ENCODE measurements around the gene MEGF11. TPM values are rescaled to one million over a fixed set of nuclear protein-coding genes. Genes with fewer than 3 reads are reported as not detected.

Gene MEGF11
- total RNA-seq, 1 experiment from 2014 or later: not detected

GRCh38 chr15:66070220-66070934, 183.2 kb downstream of the MEGF11 start:
- Histone ChIP-seq H3K27ac (ENCODE audit: low read length) (no peak overlapping the region), H3K79me2 (ENCODE audit: low read length) (no peaks in the 10 kb centered on the region), H3K36me3 (ENCODE audit: insufficient read depth, low read length) (no peaks in the 10 kb centered on the region), H3K9me2 (replicated peaks; ENCODE audit: insufficient read depth, low read length) (no peaks in the 10 kb centered on the region), H3K9ac (ENCODE audit: low read length) (no peak overlapping the region), H3K4me1 (ENCODE audit: low read length) (peaks cover 33% of the 10 kb centered on the region), H3K9me3 (ENCODE audit: low read length) (no peaks in the 10 kb centered on the region), H3K4me2 (ENCODE audit: low read depth, low read length, poor library complexity, severe bottlenecking) (no peak overlapping the region), H3K4me3 (ENCODE audit: low read length) (no peak overlapping the region), H4K20me1 (ENCODE audit: insufficient read depth, low read depth, low read length) (no peaks in the 10 kb centered on the region), H2AFZ (ENCODE audit: low read length) (no peak overlapping the region), H3K27me3 (ENCODE audit: low read length) (no peaks in the 10 kb centered on the region)
- DNase-seq: no peak

GRCh38 chr15:66069751-66070150, 183.8 kb downstream of the MEGF11 start:
- no peak overlapping the region for H3K4me2 ChIP-seq (ENCODE audit: low read depth, low read length, poor library complexity, severe bottlenecking)
- DNase-seq: no peak
- H4K20me1 ChIP-seq (ENCODE audit: insufficient read depth, low read depth, low read length): no peaks in the 10 kb centered on the region

GRCh38 chr15:66068801-66069200, 184.7 kb downstream of the MEGF11 start:
- no peaks in the 10 kb centered on the region for H3K79me2 ChIP-seq (ENCODE audit: low read length)
- H3K9ac ChIP-seq (ENCODE audit: low read length): no peak overlapping the region
- H3K36me3 ChIP-seq (ENCODE audit: insufficient read depth, low read length): no peaks in the 10 kb centered on the region
- H3K9me3 ChIP-seq (ENCODE audit: low read length): no peaks in the 10 kb centered on the region
- H3K27me3 ChIP-seq (ENCODE audit: low read length): no peaks in the 10 kb centered on the region
- no peak for DNase-seq
- H3K4me2 ChIP-seq (ENCODE audit: low read depth, low read length, poor library complexity, severe bottlenecking): no peak overlapping the region
- H4K20me1 ChIP-seq (ENCODE audit: insufficient read depth, low read depth, low read length): no peaks in the 10 kb centered on the region
- H3K9me2 ChIP-seq (replicated peaks; ENCODE audit: insufficient read depth, low read length): no peaks in the 10 kb centered on the region
- no peak overlapping the region for H2AFZ ChIP-seq (ENCODE audit: low read length)
- no peak overlapping the region for H3K4me3 ChIP-seq (ENCODE audit: low read length)
- no peak overlapping the region for H3K27ac ChIP-seq (ENCODE audit: low read length)
- peaks cover 33% of the 10 kb centered on the region for H3K4me1 ChIP-seq (ENCODE audit: low read length)

More at GRCh38 chr15:66069751-66070150, 183.8 kb downstream of the MEGF11 start:
- Histone ChIP-seq H3K4me1 (ENCODE audit: low read length) (peaks cover 33% of the 10 kb centered on the region), H3K9ac (ENCODE audit: low read length) (no peak overlapping the region), H3K36me3 (ENCODE audit: insufficient read depth, low read length) (no peaks in the 10 kb centered on the region), H3K27me3 (ENCODE audit: low read length) (no peaks in the 10 kb centered on the region), H3K9me2 (replicated peaks; ENCODE audit: insufficient read depth, low read length) (no peaks in the 10 kb centered on the region), H3K4me3 (ENCODE audit: low read length) (no peak overlapping the region), H3K79me2 (ENCODE audit: low read length) (no peaks in the 10 kb centered on the region), H2AFZ (ENCODE audit: low read length) (no peak overlapping the region), H3K27ac (ENCODE audit: low read length) (no peak overlapping the region), H3K9me3 (ENCODE audit: low read length) (no peaks in the 10 kb centered on the region)

GRCh38 chr15:66067687-66068086, 185.9 kb downstream of the MEGF11 start:
- no peaks in the 10 kb centered on the region for H3K9me2 ChIP-seq (replicated peaks; ENCODE audit: insufficient read depth, low read length)
- no peaks in the 10 kb centered on the region for H3K36me3 ChIP-seq (ENCODE audit: insufficient read depth, low read length)
- H3K4me1 ChIP-seq (ENCODE audit: low read length): peaks cover 30% of the 10 kb centered on the region
- DNase-seq: no peak
- H3K4me3 ChIP-seq (ENCODE audit: low read length): no peak overlapping the region
- no peak overlapping the region for H3K9ac ChIP-seq (ENCODE audit: low read length)
- no peak overlapping the region for H3K4me2 ChIP-seq (ENCODE audit: low read depth, low read length, poor library complexity, severe bottlenecking)
- H3K27ac ChIP-seq (ENCODE audit: low read length): no peak overlapping the region
- no peaks in the 10 kb centered on the region for H4K20me1 ChIP-seq (ENCODE audit: insufficient read depth, low read depth, low read length)
- no peaks in the 10 kb centered on the region for H3K9me3 ChIP-seq (ENCODE audit: low read length)
- no peak overlapping the region for H2AFZ ChIP-seq (ENCODE audit: low read length)
- H3K27me3 ChIP-seq (ENCODE audit: low read length): no peaks in the 10 kb centered on the region
- H3K79me2 ChIP-seq (ENCODE audit: low read length): no peaks in the 10 kb centered on the region

GRCh38 chr15:66066481-66066880, 187.1 kb downstream of the MEGF11 start:
- no peak overlapping the region for H2AFZ ChIP-seq (ENCODE audit: low read length)
- H3K27me3 ChIP-seq (ENCODE audit: low read length): no peaks in the 10 kb centered on the region; the same call in 1 of the 2 replicates
- H3K9me2 ChIP-seq (replicated peaks; ENCODE audit: insufficient read depth, low read length): no peaks in the 10 kb centered on the region
- H4K20me1 ChIP-seq (ENCODE audit: insufficient read depth, low read depth, low read length): no peaks in the 10 kb centered on the region
- H3K79me2 ChIP-seq (ENCODE audit: low read length): no peaks in the 10 kb centered on the region
- no peak overlapping the region for H3K4me2 ChIP-seq (ENCODE audit: low read depth, low read length, poor library complexity, severe bottlenecking)
- no peaks in the 10 kb centered on the region for H3K36me3 ChIP-seq (ENCODE audit: insufficient read depth, low read length)
- no peak overlapping the region for H3K9ac ChIP-seq (ENCODE audit: low read length)
- no peak overlapping the region for H3K27ac ChIP-seq (ENCODE audit: low read length)
- no peak overlapping the region for H3K4me3 ChIP-seq (ENCODE audit: low read length)
- DNase-seq: no peak
- H3K4me1 ChIP-seq (ENCODE audit: low read length): peaks cover 18% of the 10 kb centered on the region
- H3K9me3 ChIP-seq (ENCODE audit: low read length): no peaks in the 10 kb centered on the region

GRCh38 chr15:66066005-66066404, 187.5 kb downstream of the MEGF11 start:
- H3K9ac ChIP-seq (ENCODE audit: low read length): no peak overlapping the region
- no peaks in the 10 kb centered on the region for H3K36me3 ChIP-seq (ENCODE audit: insufficient read depth, low read length)
- no peaks in the 10 kb centered on the region for H3K9me3 ChIP-seq (ENCODE audit: low read length)
- H3K4me2 ChIP-seq (ENCODE audit: low read depth, low read length, poor library complexity, severe bottlenecking): no peak overlapping the region
- no peaks in the 10 kb centered on the region for H4K20me1 ChIP-seq (ENCODE audit: insufficient read depth, low read depth, low read length)
- peaks cover 13% of the 10 kb centered on the region for H3K4me1 ChIP-seq (ENCODE audit: low read length)
- H3K79me2 ChIP-seq (ENCODE audit: low read length): no peaks in the 10 kb centered on the region
- H2AFZ ChIP-seq (ENCODE audit: low read length): no peak overlapping the region
- no peak for DNase-seq
- H3K4me3 ChIP-seq (ENCODE audit: low read length): no peak overlapping the region
- no peak overlapping the region for H3K27ac ChIP-seq (ENCODE audit: low read length)
- H3K27me3 ChIP-seq (ENCODE audit: low read length): no peaks in the 10 kb centered on the region; the same call in 1 of the 2 replicates
- no peaks in the 10 kb centered on the region for H3K9me2 ChIP-seq (replicated peaks; ENCODE audit: insufficient read depth, low read length)

- no peaks in the 10 kb centered on the region for H3K79me2 ChIP-seq (ENCODE audit: low read length)
- H3K9me3 ChIP-seq (ENCODE audit: low read length): no peaks in the 10 kb centered on the region
- H3K9ac ChIP-seq (ENCODE audit: low read length): no peak overlapping the region
- H3K36me3 ChIP-seq (ENCODE audit: insufficient read depth, low read length): no peaks in the 10 kb centered on the region
- no peak overlapping the region for H3K27ac ChIP-seq (ENCODE audit: low read length)
- H4K20me1 ChIP-seq (ENCODE audit: insufficient read depth, low read depth, low read length): no peaks in the 10 kb centered on the region
- peaks cover 8% of the 10 kb centered on the region for H3K4me1 ChIP-seq (ENCODE audit: low read length)
- no peaks in the 10 kb centered on the region; the same call in 1 of the 2 replicates for H3K27me3 ChIP-seq (ENCODE audit: low read length)
- no peaks in the 10 kb centered on the region for H3K9me2 ChIP-seq (replicated peaks; ENCODE audit: insufficient read depth, low read length)
- no peak for DNase-seq
- H2AFZ ChIP-seq (ENCODE audit: low read length): no peak overlapping the region
- no peak overlapping the region for H3K4me3 ChIP-seq (ENCODE audit: low read length)
- no peak overlapping the region for H3K4me2 ChIP-seq (ENCODE audit: low read depth, low read length, poor library complexity, severe bottlenecking)
Measured at GRCh38 chr15:66065325-66065724, 188.2 kb downstream of the MEGF11 start.

- Histone ChIP-seq H3K36me3 (ENCODE audit: insufficient read depth, low read length) (no peaks in the 10 kb centered on the region), H3K27ac (ENCODE audit: low read length) (no peak overlapping the region), H3K9me2 (replicated peaks; ENCODE audit: insufficient read depth, low read length) (no peaks in the 10 kb centered on the region), H2AFZ (ENCODE audit: low read length) (no peak overlapping the region), H3K27me3 (ENCODE audit: low read length) (no peaks in the 10 kb centered on the region; the same call in 1 of the 2 replicates), H3K4me2 (ENCODE audit: low read depth, low read length, poor library complexity, severe bottlenecking) (no peak overlapping the region), H4K20me1 (ENCODE audit: insufficient read depth, low read depth, low read length) (no peaks in the 10 kb centered on the region), H3K4me1 (ENCODE audit: low read length) (peaks cover 3% of the 10 kb centered on the region; the same call in 1 of the 2 replicates), H3K9me3 (ENCODE audit: low read length) (no peaks in the 10 kb centered on the region), H3K79me2 (ENCODE audit: low read length) (no peaks in the 10 kb centered on the region), H3K4me3 (ENCODE audit: low read length) (no peak overlapping the region), H3K9ac (ENCODE audit: low read length) (no peak overlapping the region)
- no peak for DNase-seq
Measured at GRCh38 chr15:66063147-66063546, 190.4 kb downstream of the MEGF11 start.

Data from Karpas-422 (cell line).